Activated CD4-positive, alpha-beta T cell treated with anti-CD3 and anti-CD28 coated beads, Interleukin-2, amount 50 U/mL, for 24 hours (primary cell): ENCODE measurements around the gene SH3BGR.

Experiments used
- DNase-seq, 2 donors: peaks; one replicate each; pipeline ENCODE4 v3.0.0-alpha.2; 2020; ENCODE audit warnings: low read depth in 1 of 2, low spot score in 1 of 2

SH3BGR gene

GRCh38 chr21:39454949-39455668, 3.3 kb downstream of the SH3BGR start:
- DNase-seq, result no peak

GRCh38 chr21:39456665-39457064, 4.9 kb downstream of the SH3BGR start:
- DNase-seq, result no peak

GRCh38 chr21:39461419-39461818, 9.6 kb downstream of the SH3BGR start:
- no peak for DNase-seq

GRCh38 chr21:39463308-39463707, 11.5 kb downstream of the SH3BGR start:
- no peak for DNase-seq

- no peak for DNase-seq
Observed at GRCh38 chr21:39466584-39466983, 14.8 kb downstream of the SH3BGR start.

GRCh38 chr21:39467746-39468145, 16.0 kb downstream of the SH3BGR start:
- no peak for DNase-seq

GRCh38 chr21:39468559-39468958, 16.8 kb downstream of the SH3BGR start:
- no peak for DNase-seq

- DNase-seq, result no peak
Observed at GRCh38 chr21:39471598-39471997, 19.8 kb downstream of the SH3BGR start.

- DNase-seq, result no peak
Observed at GRCh38 chr21:39472786-39473185, 21.0 kb downstream of the SH3BGR start.

GRCh38 chr21:39474611-39475010, 22.8 kb downstream of the SH3BGR start:
- DNase-seq, result no peak

GRCh38 chr21:39479164-39479813, 27.5 kb downstream of the SH3BGR start:
- DNase-seq, result no peak

- no peak for DNase-seq
Observed at GRCh38 chr21:39479814-39480182, 28.0 kb downstream of the SH3BGR start.

GRCh38 chr21:39480271-39480670, 28.5 kb downstream of the SH3BGR start:
- no peak for DNase-seq

- no peak for DNase-seq
Observed at GRCh38 chr21:39481886-39482285, 30.1 kb downstream of the SH3BGR start.

- no peak for DNase-seq
Observed at GRCh38 chr21:39483917-39484316, 32.1 kb downstream of the SH3BGR start.

- no peak for DNase-seq
Observed at GRCh38 chr21:39484711-39485276, 33.0 kb downstream of the SH3BGR start.

- DNase-seq, result no peak
Observed at GRCh38 chr21:39489380-39489924, 37.7 kb downstream of the SH3BGR start.

GRCh38 chr21:39499156-39499555, 47.4 kb downstream of the SH3BGR start:
- no peak for DNase-seq

- no peak for DNase-seq
Observed at GRCh38 chr21:39502631-39503030, 50.9 kb downstream of the SH3BGR start.

- no peak for DNase-seq
Observed at GRCh38 chr21:39503123-39503762, 51.5 kb downstream of the SH3BGR start.

GRCh38 chr21:39504230-39504629, 52.5 kb downstream of the SH3BGR start:
- no peak for DNase-seq

- no peak for DNase-seq
Observed at GRCh38 chr21:39510240-39510639, 58.5 kb downstream of the SH3BGR start.
